Measurements from ENCODE around the gene PCGF2.

PCGF2 gene

DNA sequence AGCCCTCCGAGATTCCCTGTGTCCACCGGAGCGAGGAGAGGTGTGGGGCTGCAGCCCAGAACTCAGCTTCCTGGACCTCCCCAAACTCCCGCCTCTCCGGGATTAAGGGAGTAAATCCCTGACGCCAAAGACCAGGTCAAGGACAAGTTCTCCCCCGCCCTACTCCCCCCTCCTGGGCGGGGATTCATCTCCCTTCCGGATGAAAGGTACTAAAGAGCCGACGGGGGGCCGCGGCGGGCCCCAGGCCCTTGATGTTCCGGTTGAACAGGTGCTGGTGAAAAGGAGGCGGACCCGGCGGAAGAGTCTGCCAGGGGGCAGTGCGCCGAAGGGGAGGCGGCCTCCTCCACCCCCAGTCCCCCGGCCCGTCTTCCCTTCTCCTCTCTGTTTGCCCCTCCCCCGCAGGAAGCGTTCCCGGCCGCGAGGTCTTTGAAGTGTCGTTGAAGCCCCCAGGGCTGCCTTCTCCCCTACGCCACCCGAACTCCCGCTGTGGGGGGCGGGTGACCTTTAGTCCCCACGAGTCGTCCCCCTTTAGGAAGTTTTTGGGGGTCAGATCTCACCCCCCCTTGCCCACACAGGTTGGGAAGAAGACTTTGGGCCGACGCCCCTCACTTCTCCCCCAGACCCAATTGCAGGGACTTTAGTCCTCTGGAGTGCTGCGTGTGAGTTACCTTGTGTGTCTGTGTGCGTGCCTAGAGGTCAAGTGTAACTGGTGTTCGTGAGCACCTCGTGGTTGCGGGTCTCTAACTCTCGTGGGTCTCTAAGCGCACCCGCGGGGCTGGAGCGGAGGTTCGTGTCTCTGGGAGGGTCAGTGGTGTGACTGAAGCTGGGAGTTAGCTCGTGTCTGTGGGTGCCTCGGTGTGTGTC is 44.2 kb downstream of the PCGF2 start:
- peak; percentile 89 for DNase-seq (ENCODE audit: low read depth)

DNA sequence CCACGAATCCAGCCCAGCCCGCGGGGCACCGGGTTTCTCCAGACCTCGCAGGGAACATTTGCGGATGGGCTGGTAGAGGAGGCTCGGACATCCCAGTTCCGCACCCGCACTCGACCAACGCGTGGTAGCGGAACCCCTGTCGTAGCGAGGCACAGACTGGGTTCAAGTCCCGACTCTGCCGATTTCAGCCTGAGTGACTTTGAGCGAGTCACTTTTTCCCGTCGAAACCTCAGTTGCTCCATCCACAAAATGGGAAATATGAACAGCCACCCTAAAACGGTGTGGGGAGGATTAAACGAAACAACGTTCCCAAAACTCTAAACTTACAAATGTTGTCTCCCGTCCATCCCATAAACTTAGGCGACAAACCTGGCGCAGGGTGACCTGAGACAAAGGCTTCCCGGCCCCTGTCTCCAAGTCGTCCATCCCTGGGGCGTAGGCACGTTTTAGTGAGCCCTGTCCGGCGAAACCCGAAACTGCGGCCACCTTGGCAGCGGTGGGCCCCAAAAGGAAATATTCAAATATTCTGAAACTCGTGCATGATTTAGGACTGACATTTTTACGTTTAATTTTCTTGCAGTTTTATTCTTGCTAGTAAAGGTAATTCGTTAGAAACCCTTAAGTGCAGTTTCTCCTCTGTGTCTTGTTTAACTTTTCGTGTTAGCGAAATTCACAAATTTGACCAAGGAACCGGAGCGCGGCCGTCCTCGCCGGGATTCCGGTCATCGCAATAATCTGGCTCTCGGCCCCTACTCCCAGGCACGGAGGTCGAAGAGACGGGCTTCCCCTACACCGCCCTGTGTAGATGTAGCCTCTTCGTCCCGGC is 45.0 kb downstream of the PCGF2 start:
- DNase-seq (ENCODE audit: low read depth) = no peak

DNA sequence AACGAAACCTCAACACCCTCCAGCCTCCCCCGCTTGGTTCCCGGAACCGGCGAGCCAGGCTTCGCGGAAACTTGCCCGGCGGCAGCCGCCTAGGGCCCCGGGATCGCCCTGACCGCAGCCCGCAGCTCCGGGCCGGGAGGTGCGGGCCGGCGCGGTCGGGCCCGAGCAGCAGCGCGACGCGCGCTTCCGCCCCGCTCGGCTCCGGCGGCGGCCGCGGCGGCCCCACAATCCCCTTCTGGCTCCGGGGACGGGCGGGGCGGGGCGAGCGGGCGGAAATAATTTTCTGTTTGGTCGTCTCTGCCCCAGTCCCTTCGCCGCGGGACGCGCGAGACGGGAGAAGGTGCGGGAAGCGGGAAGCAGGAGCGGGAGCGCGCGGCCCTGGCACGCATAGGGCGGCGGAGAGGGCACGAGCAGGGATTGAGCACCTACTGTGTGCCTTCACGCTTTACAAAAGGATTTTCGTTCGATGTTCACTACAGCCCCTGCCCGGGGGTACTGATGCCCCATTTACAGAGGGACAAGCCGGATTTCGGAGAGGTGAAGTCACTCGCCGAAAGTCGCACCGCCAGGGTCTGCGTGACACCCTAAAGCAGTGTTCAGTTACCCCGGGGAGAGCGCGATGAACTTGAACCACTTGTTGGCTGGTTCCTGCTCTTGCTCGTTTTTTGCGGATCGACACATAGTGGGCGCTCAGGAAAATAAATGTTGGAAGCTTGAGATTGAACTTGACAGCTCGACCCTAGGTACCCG is 45.8 kb downstream of the PCGF2 start:
- DNase-seq (ENCODE audit: low read depth) = peak; percentile 72

DNA sequence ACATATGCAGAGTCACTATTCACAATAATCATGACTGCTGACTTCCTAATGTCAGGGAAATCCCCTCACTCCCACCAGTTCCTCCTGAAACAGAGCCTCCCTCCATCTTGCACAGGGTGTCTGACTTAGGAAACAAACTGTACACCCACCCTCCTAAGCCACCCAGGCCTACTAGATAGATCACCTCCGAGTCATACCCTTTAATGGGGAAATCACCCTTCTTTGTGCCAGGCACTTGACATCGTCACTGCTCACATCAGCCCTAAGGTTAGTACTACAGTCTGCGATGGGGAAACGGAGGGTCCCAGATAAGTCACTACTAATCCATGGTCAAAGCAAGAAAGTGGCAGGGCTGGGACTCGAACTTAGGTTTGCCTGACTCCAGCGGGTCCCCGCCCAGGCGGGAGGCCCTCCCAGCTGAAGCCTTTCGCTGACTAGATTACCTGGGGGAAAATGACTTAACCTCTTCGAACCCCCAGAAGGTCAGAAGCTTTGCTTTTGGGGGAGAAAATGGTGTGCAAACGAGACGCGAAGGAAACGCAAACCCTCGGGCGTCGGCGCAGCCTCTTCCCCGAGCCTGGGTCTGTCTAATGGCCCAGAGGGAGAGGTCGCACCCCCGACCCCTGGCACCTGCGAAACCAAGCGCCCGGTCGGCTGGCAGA is 46.5 kb downstream of the PCGF2 start:
- DNase-seq (ENCODE audit: low read depth) = peak; percentile 86

DNA sequence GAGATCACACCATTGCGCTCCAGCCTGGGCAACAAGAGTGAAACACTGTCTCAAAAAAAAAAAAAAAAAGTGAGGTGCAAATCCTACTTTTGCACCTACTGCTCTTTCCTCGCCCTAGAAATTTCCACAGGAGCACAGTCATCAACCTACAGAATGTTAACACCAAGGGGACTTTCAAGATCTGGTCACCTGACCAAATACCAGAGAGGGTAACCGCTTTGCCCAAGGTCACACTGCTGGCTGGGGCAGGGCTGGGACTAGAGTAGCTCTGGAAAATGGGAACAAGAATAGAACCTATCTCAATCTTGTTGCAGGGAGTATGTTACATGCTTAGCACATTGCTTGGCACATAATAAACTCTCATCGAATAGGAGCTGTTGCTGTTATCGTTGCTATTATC is 49.4 kb downstream of the PCGF2 start:
- no peak for DNase-seq (ENCODE audit: low read depth)

DNA sequence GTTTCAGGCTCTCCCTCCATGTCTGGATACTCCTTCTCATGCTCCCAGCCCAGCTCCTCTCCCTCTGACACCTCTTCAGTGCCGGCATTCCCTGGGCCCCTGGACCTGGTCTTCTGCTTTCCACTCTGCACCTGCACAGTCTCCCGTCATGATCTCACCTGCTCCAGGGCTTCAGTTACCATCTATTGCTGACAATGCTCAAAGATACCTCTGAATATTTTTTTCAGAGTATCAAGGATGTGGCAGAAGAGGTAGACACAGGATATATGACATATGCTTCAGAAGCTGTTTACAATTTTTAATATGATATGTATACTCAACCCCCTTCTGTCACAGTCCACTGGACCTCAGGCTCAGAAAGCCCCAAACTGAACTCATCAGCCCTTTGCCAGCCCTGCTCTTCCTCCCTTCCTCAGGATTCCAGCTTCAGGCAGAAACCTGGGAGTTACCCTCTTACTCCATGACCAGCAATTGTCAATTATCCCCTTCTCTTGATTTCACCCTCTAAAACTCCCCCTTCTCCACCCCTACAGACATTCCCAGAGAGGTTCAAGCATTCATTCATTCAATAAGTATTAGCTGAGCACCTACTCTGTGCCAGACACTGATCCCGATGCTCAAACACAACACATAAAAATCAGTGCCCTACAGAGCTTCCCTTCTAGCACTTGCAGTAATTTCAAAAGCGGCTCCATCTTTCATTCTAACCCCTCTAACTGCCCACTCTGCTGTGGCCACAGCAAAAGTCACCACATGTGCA is 50.9 kb downstream of the PCGF2 start:
- no peak for DNase-seq (ENCODE audit: low read depth)

DNA sequence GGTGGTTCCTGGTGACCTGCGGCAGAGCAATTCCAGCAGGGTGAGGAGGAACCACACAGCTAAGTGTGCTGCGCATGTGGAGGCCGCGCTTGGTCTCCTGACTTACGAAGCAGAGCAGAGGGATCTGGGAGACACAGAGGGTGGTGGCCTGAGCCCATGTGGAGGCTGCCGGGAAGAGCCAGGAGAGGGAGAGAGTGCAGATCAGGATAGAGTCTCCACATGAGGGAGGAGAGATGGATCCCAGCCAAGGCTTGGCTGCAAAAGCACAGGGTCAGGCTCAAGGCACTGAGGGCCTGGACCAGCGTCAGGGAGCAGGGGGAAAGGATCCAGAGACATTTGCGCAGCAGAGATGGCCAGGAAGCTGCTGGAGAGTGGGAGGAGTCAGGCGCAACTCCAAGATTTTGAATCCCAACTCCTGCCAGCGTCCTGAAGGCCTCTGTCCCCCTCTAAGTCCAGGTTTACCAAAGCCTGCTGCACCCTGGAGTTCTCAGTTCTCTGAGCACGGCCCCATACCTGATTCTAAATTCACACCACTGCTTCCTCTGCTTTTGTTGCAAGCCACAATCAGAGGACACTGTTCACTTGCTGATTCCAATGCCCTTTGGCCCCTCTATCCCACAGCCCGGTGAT is 54.3 kb downstream of the PCGF2 start:
- DNase-seq (ENCODE audit: low read depth) = no peak

DNA sequence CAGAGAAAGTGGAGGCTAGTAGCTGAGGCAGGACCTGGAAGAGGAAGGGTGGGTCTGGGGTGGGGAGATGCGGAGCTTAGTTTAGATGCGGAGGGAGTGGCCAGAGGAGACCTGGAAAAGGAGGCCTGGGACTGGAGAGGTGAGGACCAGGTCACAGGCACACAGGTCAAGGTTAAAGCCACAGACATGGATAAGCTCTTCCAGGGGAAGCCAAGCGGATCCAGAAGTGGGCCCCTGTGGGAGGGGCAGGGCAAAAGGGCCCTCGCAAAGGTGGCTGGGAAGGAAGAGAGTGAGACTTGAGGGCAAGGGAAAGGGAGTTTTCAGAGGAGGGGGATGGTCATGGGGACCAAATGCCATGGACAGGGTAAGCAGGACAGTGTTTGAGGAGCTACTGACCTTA is 57.0 kb downstream of the PCGF2 start:
- no peak for DNase-seq (ENCODE audit: low read depth)

DNA sequence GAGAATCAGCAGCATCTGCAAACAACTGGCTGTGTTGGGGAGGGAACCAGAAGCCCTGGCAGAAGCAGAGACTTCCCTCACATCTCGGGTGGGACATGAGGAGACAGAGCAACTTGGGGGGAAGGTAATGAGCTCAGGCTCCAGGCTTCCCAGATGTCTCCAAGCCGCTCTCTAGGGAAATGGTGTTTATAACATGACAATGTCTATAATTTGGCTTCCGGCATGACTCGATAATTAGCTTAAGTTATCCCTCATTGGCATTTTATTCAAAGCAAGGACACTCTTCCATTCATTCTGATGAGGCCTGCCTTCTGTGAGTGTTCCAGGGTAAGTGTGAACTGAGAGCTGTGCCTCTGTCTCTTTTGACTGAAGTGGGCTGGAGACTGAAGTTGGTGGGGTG is 57.8 kb downstream of the PCGF2 start:
- DNase-seq (ENCODE audit: low read depth) = no peak

DNA sequence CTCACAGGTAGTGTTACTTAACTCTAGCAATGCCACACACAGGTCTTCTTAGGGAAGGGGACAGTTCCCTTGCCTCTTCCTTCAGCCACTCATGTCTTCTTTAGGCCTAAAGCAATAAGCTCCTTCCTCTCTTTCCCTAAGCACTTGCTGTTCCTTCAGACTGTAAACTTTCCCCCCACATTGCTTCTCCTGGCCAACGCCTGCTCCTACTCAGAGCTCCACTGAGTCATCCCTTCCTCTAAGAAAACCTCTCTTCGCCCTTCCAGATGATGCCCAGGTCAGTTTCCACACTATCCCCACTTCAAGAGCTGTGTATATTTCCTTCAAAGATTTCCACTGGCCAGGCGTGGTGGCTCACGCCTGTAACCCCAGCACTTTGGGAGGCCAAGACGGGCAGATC is 60.9 kb downstream of the PCGF2 start:
- DNase-seq (ENCODE audit: low read depth) = no peak

DNA sequence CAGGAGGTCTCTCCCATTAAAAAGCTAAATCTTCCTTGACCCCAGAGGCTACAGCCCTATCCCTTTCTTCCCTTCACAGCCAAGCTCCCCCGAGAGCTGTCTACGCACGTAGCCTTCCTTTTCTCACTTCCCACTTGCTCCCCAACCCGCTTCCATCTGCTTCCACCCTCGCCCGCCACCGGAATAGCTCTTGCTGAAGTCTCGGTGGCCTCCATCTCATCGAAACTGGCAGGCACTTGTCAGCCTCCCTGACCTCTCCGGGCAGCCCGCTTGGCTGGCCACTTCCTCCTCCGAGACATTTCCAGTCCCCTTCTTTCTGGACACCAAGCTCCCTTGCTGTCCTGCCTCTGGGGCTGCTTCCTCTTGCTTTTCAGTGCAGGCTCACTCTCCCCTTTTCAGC is 62.6 kb downstream of the PCGF2 start:
- DNase-seq (ENCODE audit: low read depth) = no peak
